LNCAP (cell line): ENCODE results near the gene ZCWPW1.

Experiments used
- CTCF ChIP-seq: fragments of 450-650 bp; IDR thresholded peaks from 2 replicates; pipeline ENCODE4 v1.5.1; 2017; ENCODE audit warnings: mild to moderate bottlenecking

The ZCWPW1 gene

GRCh38 chr7:100396421-100396982, 32.0 kb downstream of the ZCWPW1 start:
- no peak for TF ChIP-seq CTCF

- TF ChIP-seq CTCF = no peak
These were observed 34.4 kb downstream of the ZCWPW1 start for GRCh38 chr7:100394077-100394476.

GRCh38 chr7:100393233-100393905, 35.1 kb downstream of the ZCWPW1 start:
- TF ChIP-seq CTCF = no peak

- TF ChIP-seq CTCF = no peak
These were observed 38.1 kb downstream of the ZCWPW1 start for GRCh38 chr7:100390286-100391009.

GRCh38 chr7:100389437-100390088, 38.9 kb downstream of the ZCWPW1 start:
- no peak for TF ChIP-seq CTCF

- TF ChIP-seq CTCF = no peak
These were observed 40.8 kb downstream of the ZCWPW1 start for GRCh38 chr7:100387695-100388094.

- no peak for TF ChIP-seq CTCF
These were observed 41.6 kb downstream of the ZCWPW1 start for GRCh38 chr7:100386940-100387339.
